ENCODE results near the gene SLC9C2. TPM values are rescaled to one million over a fixed set of nuclear protein-coding genes. Genes with fewer than 3 reads are reported as not detected.
"Not testable (repeated sequence)": the region's sequence is repeated elsewhere in the genome, so short reads cannot be mapped to it uniquely, and the experiment has no call there.

The SLC9C2 gene
- total RNA-seq, 1 donor = not detected

GRCh38 chr1:173628888-173629287 is 26.0 kb upstream of the SLC9C2 start:
- no peaks in the 10 kb centered on the region for H4K20me1 ChIP-seq (ENCODE audit: insufficient read depth, low read length)
- H3K4me2 ChIP-seq (ENCODE audit: insufficient read depth, low read length) = no peak overlapping the region
- H3K36me3 ChIP-seq (ENCODE audit: insufficient read depth, low read length) = no peaks in the 10 kb centered on the region
- H3K4me1 ChIP-seq (ENCODE audit: insufficient read depth, low read length) = no peaks in the 10 kb centered on the region
- DNase-seq (ENCODE audit: insufficient read length, low spot score, missing footprints) = no peak
- H3K4me3 ChIP-seq (ENCODE audit: insufficient read depth, low read length) = no peak overlapping the region
- TF ChIP-seq CTCF (IDR thresholded peaks at IDR 0.05; ENCODE audit: extremely low read depth, low read depth, low read length) = no peak
- H3K27me3 ChIP-seq (ENCODE audit: insufficient read depth, low read length) = no peaks in the 10 kb centered on the region
- no peak overlapping the region for H3K27ac ChIP-seq (ENCODE audit: low read depth, low read length)
- H3K79me2 ChIP-seq (ENCODE audit: insufficient read depth, low read length) = no peaks in the 10 kb centered on the region
- H2AFZ ChIP-seq (ENCODE audit: low read length) = no peak overlapping the region
- H3K9me3 ChIP-seq (ENCODE audit: low read depth, low read length) = no peaks in the 10 kb centered on the region

DNA sequence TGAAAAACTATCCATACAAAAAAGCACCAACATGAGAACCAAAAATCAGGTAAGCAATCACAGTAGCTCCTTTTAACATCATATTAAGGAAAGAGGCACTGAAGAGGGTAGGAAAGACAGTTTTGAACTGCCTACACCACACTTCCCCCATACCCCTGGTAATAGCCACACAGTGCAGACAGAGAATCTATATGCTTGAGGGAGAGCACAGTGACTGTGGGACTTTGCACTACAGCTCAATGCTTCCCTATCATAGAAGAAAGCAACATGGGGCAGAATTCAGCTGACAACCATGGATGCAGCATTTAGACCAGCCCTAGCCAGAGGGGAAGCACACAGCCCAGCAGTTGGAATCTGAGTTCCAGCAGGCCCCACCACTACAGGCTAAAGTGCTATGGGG is 24.4 kb upstream of the SLC9C2 start:
- H3K4me2 ChIP-seq (ENCODE audit: insufficient read depth, low read length) = no peak overlapping the region
- no peaks in the 10 kb centered on the region for H3K79me2 ChIP-seq (ENCODE audit: insufficient read depth, low read length)
- no peaks in the 10 kb centered on the region for H4K20me1 ChIP-seq (ENCODE audit: insufficient read depth, low read length)
- no peaks in the 10 kb centered on the region for H3K9me3 ChIP-seq (ENCODE audit: low read depth, low read length)
- no peaks in the 10 kb centered on the region for H3K4me1 ChIP-seq (ENCODE audit: insufficient read depth, low read length)
- H3K4me3 ChIP-seq (ENCODE audit: insufficient read depth, low read length) = no peak overlapping the region
- H3K36me3 ChIP-seq (ENCODE audit: insufficient read depth, low read length) = no peaks in the 10 kb centered on the region
- no peaks in the 10 kb centered on the region for H3K27me3 ChIP-seq (ENCODE audit: insufficient read depth, low read length)
- no peak for TF ChIP-seq CTCF (IDR thresholded peaks at IDR 0.05; ENCODE audit: extremely low read depth, low read depth, low read length)
- no peak overlapping the region for H3K27ac ChIP-seq (ENCODE audit: low read depth, low read length)
- H2AFZ ChIP-seq (ENCODE audit: low read length) = no peak overlapping the region
- DNase-seq (ENCODE audit: insufficient read length, low spot score, missing footprints) = no peak

- Histone ChIP-seq H3K4me1 (ENCODE audit: insufficient read depth, low read length) (no peaks in the 10 kb centered on the region), H3K27ac (ENCODE audit: low read depth, low read length) (no peak overlapping the region), H3K27me3 (ENCODE audit: insufficient read depth, low read length) (no peaks in the 10 kb centered on the region), H3K4me3 (ENCODE audit: insufficient read depth, low read length) (no peak overlapping the region), H3K79me2 (ENCODE audit: insufficient read depth, low read length) (no peaks in the 10 kb centered on the region), H3K9me3 (ENCODE audit: low read depth, low read length) (no peaks in the 10 kb centered on the region), H2AFZ (ENCODE audit: low read length) (no peak overlapping the region), H4K20me1 (ENCODE audit: insufficient read depth, low read length) (no peaks in the 10 kb centered on the region), H3K4me2 (ENCODE audit: insufficient read depth, low read length) (no peak overlapping the region), H3K36me3 (ENCODE audit: insufficient read depth, low read length) (no peaks in the 10 kb centered on the region)
- no peak for TF ChIP-seq CTCF (IDR thresholded peaks at IDR 0.05; ENCODE audit: extremely low read depth, low read depth, low read length)
- no peak for DNase-seq (ENCODE audit: insufficient read length, low spot score, missing footprints)
Observed at GRCh38 chr1:173616859-173617258, 14.0 kb upstream of the SLC9C2 start.

DNA sequence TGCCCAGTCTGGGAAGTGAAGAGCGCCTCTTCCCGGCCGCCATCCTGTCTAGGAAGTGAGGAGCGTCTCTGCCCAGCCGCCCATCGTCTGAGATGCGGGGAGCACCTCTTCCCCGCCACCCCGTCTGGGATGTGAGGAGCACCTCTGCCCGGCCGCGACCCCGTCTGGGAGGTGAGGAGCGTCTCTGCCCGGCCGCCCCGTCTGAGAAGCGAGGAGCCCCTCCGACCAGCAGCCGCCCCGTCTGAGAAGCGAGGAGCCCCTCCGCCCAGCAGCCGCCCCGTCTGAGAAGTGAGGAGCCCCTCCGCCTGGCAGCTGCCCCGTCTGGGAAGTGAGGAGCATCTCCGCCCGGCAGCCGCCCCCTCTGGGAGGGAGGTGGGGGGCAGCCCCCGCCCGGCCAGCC is 10.2 kb upstream of the SLC9C2 start:
- H3K4me2 ChIP-seq (ENCODE audit: insufficient read depth, low read length); H4K20me1 ChIP-seq (ENCODE audit: insufficient read depth, low read length); H3K4me1 ChIP-seq (ENCODE audit: insufficient read depth, low read length); H3K27ac ChIP-seq (ENCODE audit: low read depth, low read length); H3K4me3 ChIP-seq (ENCODE audit: insufficient read depth, low read length); H3K36me3 ChIP-seq (ENCODE audit: insufficient read depth, low read length); H3K27me3 ChIP-seq (ENCODE audit: insufficient read depth, low read length); H3K9me3 ChIP-seq (ENCODE audit: low read depth, low read length); DNase-seq (ENCODE audit: insufficient read length, low spot score, missing footprints); H3K79me2 ChIP-seq (ENCODE audit: insufficient read depth, low read length); H2AFZ ChIP-seq (ENCODE audit: low read length): not testable (repeated sequence)
